Fibroblast of the conjunctiva (primary cell): ENCODE results near the gene RUNX1.

Experiments
- DNase-seq: peaks from one replicate; pipeline ENCODE4 v3.0.0-alpha.2; 2010; ENCODE audit warnings: low read depth

RUNX1 gene

DNA sequence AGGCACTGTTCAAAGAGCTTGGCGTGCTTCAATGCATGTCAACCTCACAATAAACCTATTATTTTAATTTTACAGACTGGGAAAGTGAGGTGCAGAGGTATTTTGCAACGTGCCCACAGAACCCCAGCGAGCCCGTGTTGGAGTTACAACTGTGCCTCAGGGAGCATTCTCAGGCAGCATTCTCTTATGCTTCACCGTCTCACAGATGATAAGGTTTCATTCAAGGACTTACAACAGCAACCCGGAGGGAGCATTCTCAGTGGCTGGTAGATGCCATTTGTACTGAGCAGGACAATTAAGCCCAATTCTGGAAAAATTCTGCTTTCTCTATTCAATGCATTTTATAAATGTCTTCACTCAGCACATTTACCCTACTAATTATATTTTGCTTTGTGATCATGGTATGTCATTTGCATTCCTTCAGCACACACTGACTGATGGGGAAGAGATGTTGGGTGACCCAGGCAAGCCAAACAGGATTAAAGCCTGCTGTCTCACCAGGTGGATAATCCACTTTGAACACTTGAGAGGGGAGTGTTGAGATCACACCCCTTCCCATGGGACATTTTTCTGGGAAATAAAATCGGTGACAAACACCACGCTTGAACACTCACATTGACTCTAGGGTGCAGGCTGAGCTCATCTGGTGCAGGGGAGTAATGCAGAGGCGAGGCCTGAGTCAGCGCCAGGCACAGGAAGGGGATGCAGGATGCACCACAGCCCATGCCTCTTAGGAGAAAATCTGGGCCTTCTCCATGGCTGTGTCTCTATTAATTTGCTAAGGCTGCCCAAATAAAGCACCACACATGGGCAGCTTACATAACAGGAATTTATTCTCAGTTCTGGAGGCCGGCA, 266.4 kb downstream of the RUNX1 start:
- DNase-seq, result no peak

- no peak for DNase-seq
Measured at GRCh38 chr21:34781526-34781925, 267.6 kb downstream of the RUNX1 start.

DNA sequence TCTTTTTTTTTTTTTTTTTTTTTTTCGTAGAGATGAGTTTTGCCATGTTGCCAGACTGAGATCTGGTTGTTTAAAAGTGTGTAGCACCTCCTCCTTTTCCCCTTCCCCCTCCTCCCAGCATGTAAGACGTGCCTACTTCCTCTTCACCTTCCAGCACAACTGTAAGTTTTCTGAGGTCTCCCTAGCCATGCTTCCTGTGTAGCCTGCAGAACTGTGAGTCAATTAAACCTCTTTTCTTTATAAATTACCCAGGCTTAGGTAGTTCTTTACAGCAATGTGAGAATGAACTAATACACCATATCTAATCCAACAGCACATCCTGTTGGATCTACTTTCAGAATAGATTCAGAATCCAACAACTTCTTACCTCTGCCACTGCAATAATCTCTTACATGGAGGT, 269.2 kb downstream of the RUNX1 start:
- no peak for DNase-seq

DNA sequence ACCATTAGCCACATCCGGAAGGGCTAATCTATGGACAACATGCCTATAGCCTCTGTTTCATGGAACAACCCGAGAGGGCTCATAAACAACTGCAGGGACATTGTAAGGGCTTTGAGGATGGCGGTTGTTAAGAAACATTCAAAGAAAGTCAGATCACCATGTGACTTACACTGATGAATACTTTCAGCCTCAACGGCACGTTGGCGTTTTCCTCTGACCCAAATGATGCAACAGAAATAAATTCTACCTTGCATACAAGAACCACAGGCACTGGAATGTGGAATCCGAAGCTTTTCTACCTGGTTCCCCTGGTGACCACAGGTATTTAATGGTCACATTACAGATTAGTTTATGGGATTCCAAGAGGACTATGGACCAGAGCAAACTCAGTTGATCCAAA, 273.3 kb downstream of the RUNX1 start:
- no peak for DNase-seq

- no peak for DNase-seq
Measured at GRCh38 chr21:34774750-34775149, 274.4 kb downstream of the RUNX1 start.

GRCh38 chr21:34771512-34772028, 277.5 kb downstream of the RUNX1 start:
- peak; percentile 90 for DNase-seq

- no peak for DNase-seq
Measured at GRCh38 chr21:34770576-34770975, 278.5 kb downstream of the RUNX1 start.

DNA sequence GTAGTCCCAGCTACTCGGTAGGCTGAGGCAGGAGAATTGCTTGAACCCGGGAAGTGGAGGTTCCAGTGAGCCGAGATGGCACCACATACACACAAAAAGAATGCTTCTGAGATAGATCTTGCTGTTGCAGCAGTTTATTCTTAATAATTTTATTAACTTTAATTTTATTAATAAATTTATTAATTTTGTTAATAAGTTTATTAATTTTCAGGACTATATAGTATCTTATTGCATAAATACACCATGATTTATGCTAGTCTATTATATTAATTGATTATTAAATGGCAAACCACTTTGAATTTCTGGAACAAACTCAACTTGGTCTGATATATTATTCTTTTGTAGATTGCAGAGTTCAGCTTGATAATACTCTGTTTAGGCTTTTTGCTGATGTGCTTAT, 280.8 kb downstream of the RUNX1 start:
- no peak for DNase-seq

- no peak for DNase-seq
Measured at GRCh38 chr21:34766862-34767261, 282.2 kb downstream of the RUNX1 start.

DNA sequence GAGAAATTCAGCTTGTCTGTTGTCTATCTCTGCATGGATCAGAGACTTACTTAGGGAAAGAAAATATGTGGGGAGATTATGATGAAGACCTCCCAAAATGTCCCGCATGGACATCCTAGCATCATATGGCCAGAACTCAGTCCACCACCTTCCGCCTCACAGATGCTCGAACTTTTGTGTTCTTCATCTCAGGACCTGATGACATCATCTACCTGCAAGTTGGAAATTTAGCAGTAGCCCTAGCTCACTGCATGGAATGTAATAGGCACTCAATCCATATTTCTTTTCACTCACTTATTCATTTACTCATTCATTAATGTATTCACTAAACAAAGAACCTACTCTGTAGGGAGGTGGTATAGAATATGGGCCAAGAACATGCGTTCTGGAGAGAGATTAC, 283.5 kb downstream of the RUNX1 start:
- no peak for DNase-seq

DNA sequence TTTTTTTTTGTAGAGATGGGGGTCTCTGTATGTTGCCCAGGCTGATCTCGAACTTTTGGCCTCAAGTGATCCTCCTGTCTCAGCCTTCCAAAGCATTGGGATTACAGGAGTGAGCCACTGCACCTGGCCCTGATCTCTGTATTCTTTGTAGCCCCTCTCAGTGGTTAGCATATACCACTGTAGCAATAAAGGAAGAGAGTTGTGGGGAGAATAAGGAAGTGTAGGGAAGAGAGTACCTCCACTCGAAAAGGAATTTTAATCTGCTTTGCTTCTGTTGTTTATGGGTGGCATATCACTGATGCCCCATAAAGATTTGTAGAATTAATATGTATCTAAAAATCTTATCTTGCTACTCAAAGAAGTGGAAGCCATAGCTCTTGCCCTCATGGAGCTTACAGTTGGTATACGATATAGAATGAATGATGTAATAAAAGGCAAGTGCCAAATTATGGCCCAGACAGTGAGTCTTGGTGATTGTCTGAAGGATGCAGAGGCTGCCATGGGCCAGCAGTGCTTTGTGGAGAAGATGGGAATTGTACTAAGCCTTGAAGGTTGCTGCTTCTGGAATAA, 284.3 kb downstream of the RUNX1 start:
- DNase-seq, result no peak

- no peak for DNase-seq
Measured at GRCh38 chr21:34762786-34763185, 286.3 kb downstream of the RUNX1 start.

- DNase-seq, result no peak
Measured at GRCh38 chr21:34761758-34762330, 287.3 kb downstream of the RUNX1 start.

- no peak for DNase-seq
Measured at GRCh38 chr21:34754690-34755647, 294.1 kb downstream of the RUNX1 start.

GRCh38 chr21:34748862-34749261, 300.2 kb downstream of the RUNX1 start:
- DNase-seq, result no peak

DNA sequence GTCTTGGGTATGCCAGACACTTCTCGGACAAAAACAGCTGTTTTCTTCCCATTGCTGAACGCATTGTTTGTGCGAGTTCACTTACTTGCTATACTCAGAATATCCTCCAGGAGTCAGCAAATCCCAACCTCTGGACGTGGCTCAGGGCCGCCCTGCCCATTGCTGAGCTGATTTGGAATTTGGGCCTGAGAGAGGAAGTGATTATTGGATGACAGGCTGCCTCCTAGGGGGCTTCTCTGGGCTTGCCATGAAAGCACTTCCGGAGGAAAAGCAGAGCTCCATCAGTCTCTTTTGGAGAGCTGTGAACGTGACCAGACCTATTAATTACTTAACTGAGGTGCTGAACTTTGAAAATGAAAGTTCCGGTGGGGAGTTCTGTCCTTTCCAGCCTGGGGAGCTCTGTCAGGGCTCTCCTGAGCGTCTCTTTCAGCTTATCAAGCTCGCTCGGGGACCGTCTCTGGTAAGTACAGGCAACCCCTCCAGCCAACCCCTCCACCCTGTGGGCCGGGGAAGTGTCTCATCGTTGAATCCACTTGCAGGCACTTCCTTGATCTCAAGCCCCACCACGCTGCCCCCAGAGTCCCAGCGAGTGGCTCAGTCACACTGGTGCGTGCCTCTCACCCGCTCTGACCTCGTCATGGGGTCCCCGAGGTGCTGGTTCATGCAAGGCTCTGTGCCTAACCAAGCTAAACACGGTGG, 303.4 kb downstream of the RUNX1 start:
- DNase-seq, result peak; percentile 80

GRCh38 chr21:34744801-34745200, 304.3 kb downstream of the RUNX1 start:
- DNase-seq, result no peak

DNA sequence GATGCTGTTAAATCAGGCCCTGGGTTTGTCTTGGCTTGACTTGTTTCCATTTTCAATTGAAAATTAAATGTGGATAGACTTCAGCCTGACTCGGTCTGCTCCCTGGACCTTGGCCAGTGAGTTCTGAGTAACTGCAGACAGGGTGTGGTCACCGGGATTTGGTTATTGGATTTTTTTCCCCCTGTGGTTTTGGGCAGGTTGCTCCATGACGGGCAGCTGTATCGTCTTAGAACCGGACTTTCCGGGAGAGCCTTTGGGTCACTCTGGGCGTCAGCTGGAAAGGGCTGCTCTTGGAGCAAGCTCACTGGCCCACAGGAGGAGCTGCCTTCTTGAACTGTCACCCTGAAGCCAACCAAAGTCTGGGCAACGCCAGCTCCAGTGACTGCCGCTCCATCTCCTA, 305.3 kb downstream of the RUNX1 start:
- peak; percentile 35 for DNase-seq

DNA sequence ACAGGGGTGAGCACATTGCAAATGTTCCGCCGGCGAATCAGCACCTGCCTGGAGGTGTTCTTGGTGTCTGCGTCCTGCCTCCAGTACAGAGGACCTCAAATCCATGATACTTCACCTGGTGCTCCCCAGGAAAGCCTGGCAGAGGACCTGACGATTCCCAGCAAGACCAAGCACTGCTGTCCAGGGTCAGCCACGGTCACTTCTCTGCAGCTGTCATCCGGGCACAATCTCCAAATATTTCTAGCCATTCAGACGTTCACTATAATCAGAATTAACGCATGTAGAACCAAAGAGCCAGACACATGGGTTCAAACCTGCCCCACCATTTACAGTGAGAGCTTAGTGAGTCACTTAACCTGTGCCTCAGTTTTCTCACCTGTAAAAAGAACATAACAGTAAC, 305.8 kb downstream of the RUNX1 start:
- DNase-seq, result no peak

GRCh38 chr21:34740198-34740597, 308.9 kb downstream of the RUNX1 start:
- no peak for DNase-seq
